GM23338 (cell line): Measurements from ENCODE around the gene VAV3. TPM values are rescaled to one million over a fixed set of nuclear protein-coding genes. Genes with fewer than 3 reads are reported as not detected.

Experiments used
- ATAC-seq: fragments of 200-7000 bp; cut with Tn5 transposase; 3 replicates; pipeline ENCODE4 v1.9.1; 2020
- DNase-seq: peaks from one replicate; pipeline ENCODE4 v3.0.0-alpha.2; 2015; ENCODE audit warnings: low spot score
- H2AFZ ChIP-seq: fragments of 200-600 bp; sonication (generic); 2 replicates; pipeline ENCODE4 v1.8.0; 2016; ENCODE audit warnings: antibody characterized with exemption, mild to moderate bottlenecking, moderate library complexity
- H3F3A ChIP-seq: fragments of 200-600 bp; sonication (generic); replicated peaks from 2 replicates; pipeline ENCODE4 v1.8.0; 2017; ENCODE audit warnings: antibody characterized with exemption, mixed run types, low read depth
- H3K27ac ChIP-seq: fragments of 200-600 bp; sonication (generic); 2 replicates; pipeline ENCODE4 v1.6.1; 2016; ENCODE audit warnings: low read depth
- H3K27me3 ChIP-seq: fragments of 200-600 bp; sonication (generic); 2 replicates; pipeline ENCODE4 v1.8.0; 2016; ENCODE audit warnings: mild to moderate bottlenecking, mixed run types, moderate library complexity; ENCODE audit not compliant: insufficient read depth
- H3K36me3 ChIP-seq: fragments of 200-600 bp; sonication (generic); 2 replicates; pipeline ENCODE4 v1.8.0; 2016; ENCODE audit warnings: mild to moderate bottlenecking; ENCODE audit not compliant: insufficient read depth
- H3K4me1 ChIP-seq: fragments of 200-600 bp; sonication (generic); 2 replicates; pipeline ENCODE4 v1.8.0; 2016; ENCODE audit warnings: mild to moderate bottlenecking, moderate library complexity; ENCODE audit not compliant: insufficient read depth
- H3K4me2 ChIP-seq: fragments of 200-600 bp; sonication (generic); 2 replicates; pipeline ENCODE4 v1.7.1; 2017; ENCODE audit warnings: mixed run types
- H3K4me3 ChIP-seq: fragments of 200-600 bp; sonication (generic); 2 replicates; pipeline ENCODE4 v1.6.1; 2016; ENCODE audit warnings: mixed run types
- H3K79me2 ChIP-seq: fragments of 200-600 bp; sonication (generic); replicated peaks from 2 replicates; pipeline ENCODE4 v1.8.0; 2017; ENCODE audit warnings: mild to moderate bottlenecking; ENCODE audit not compliant: insufficient read depth
- H3K9me2 ChIP-seq: fragments of 200-600 bp; sonication (generic); 2 replicates; pipeline ENCODE4 v1.8.0; 2017; ENCODE audit not compliant: insufficient read depth
- H4K20me1 ChIP-seq: fragments of 200-600 bp; sonication (generic); replicated peaks from 2 replicates; pipeline ENCODE4 v1.8.0; 2017; ENCODE audit warnings: mild to moderate bottlenecking; ENCODE audit not compliant: insufficient read depth
- H3K27ac Mint-ChIP-seq: 2 replicates; pipeline ENCODE4 v1.8.0; 2020; ENCODE audit warnings: inconsistent platforms, mild to moderate bottlenecking, moderate library complexity, mixed read lengths
- H3K27me3 Mint-ChIP-seq: 3 replicates; pipeline ENCODE4 v1.8.0; 2022; ENCODE audit warnings: low read depth, mild to moderate bottlenecking, moderate library complexity, mixed read lengths, inconsistent platforms; ENCODE audit not compliant: insufficient read depth, poor library complexity
- H3K36me3 Mint-ChIP-seq: 3 replicates; pipeline ENCODE4 v1.8.0; 2021; ENCODE audit warnings: low read depth, mild to moderate bottlenecking, inconsistent platforms, moderate library complexity, mixed read lengths
- H3K4me1 Mint-ChIP-seq: 3 replicates; pipeline ENCODE4 v1.8.0; 2020; ENCODE audit warnings: mild to moderate bottlenecking, inconsistent platforms, mixed read lengths
- H3K4me3 Mint-ChIP-seq: 3 replicates; pipeline ENCODE4 v1.8.0; 2021; ENCODE audit warnings: moderate library complexity, mild to moderate bottlenecking, inconsistent platforms, mixed read lengths
- H3K9me3 Mint-ChIP-seq: 3 replicates; pipeline ENCODE4 v1.8.0; 2020; ENCODE audit warnings: moderate library complexity, mild to moderate bottlenecking, inconsistent platforms, mixed read lengths
- CREB1 ChIP-seq: fragments of 250-450 bp; sonication (Bioruptor Pico); IDR thresholded peaks from 2 replicates; pipeline ENCODE4 v1.5.0; 2020; ENCODE audit warnings: low read depth, mild to moderate bottlenecking, moderate library complexity
- EZH2 ChIP-seq: fragments of 200-600 bp; sonication (generic); IDR thresholded peaks from one replicate; pipeline ENCODE4 v1.8.0; 2017; ENCODE audit warnings: antibody characterized with exemption, mild to moderate bottlenecking, low read depth; ENCODE audit not compliant: unreplicated experiment
- EZH2phosphoT487 ChIP-seq: fragments of 200-600 bp; sonication (generic); IDR thresholded peaks from one replicate; pipeline ENCODE4 v1.8.1; 2018; ENCODE audit warnings: antibody characterized with exemption; ENCODE audit not compliant: unreplicated experiment
- JUNB ChIP-seq: IDR thresholded peaks from one replicate; pipeline ENCODE4 v1.6.1; 2016; ENCODE audit warnings: antibody characterized with exemption; ENCODE audit not compliant: unreplicated experiment
- NANOG ChIP-seq: IDR thresholded peaks from 2 replicates; pipeline ENCODE4 v1.6.1; 2016; ENCODE audit warnings: antibody characterized with exemption, borderline replicate concordance
- POLR2AphosphoS5 ChIP-seq: IDR thresholded peaks from 2 replicates; pipeline ENCODE4 v1.6.1; 2016; ENCODE audit warnings: antibody characterized with exemption, low read depth
- STAT1 ChIP-seq: IDR thresholded peaks from one replicate; pipeline ENCODE4 v1.6.1; 2016; ENCODE audit warnings: antibody characterized with exemption; ENCODE audit not compliant: unreplicated experiment
- ZNF114 ChIP-seq: fragments of 250-450 bp; sonication (Bioruptor Pico); IDR thresholded peaks from 2 replicates; pipeline ENCODE4 v1.5.0; 2020; ENCODE audit warnings: mild to moderate bottlenecking, moderate library complexity
- ZNF331 ChIP-seq: fragments of 250-450 bp; sonication (Bioruptor Pico); IDR thresholded peaks from 2 replicates; pipeline ENCODE4 v1.5.0; 2020; ENCODE audit warnings: low read depth, mild to moderate bottlenecking, moderate library complexity
- polyA plus RNA-seq: library from polyadenylated mRNA; unstranded; fragments of >200 nt; fragmentation: Nextera tagmentation; extraction: Ambion mirVana; gene quantifications from 2 replicates; pipeline ENCODE4 v1.2.1, GENCODE V29; 2016
- total RNA-seq: library from RNA; depleted of rRNA; stranded (reverse); fragments of >200 nt; shearing (Covaris generic); gene quantifications from 2 replicates; pipeline ENCODE4 v1.2.3, GENCODE V29; 2014
- TF ChIP-seq, protein P1 (sequence below): IDR thresholded peaks from 2 replicates; pipeline ENCODE4 v1.6.1; 2016; ENCODE audit warnings: antibody characterized with exemption
- TF ChIP-seq, protein P2 (sequence below): IDR thresholded peaks from one replicate; pipeline ENCODE4 v1.6.1; 2018; ENCODE audit warnings: antibody characterized with exemption; ENCODE audit not compliant: unreplicated experiment
- TF ChIP-seq, protein P3 (sequence below), 2 experiments: fragments of 200-600 bp in 1 of 2; sonication (generic) in 1 of 2; conservative IDR thresholded peaks; 2 replicates each; pipeline versions ENCODE4 v1.5.1 to v1.6.1; 2016 to 2017; ENCODE audit warnings: antibody characterized with exemption in 2 of 2, low read depth in 2 of 2, mild to moderate bottlenecking in 2 of 2, moderate library complexity in 1 of 2
- TF ChIP-seq, protein P4 (sequence below): fragments of 250-450 bp; sonication (Bioruptor Pico); IDR thresholded peaks from 2 replicates; pipeline ENCODE4 v1.5.0; 2020; ENCODE audit warnings: mild to moderate bottlenecking, moderate library complexity

The VAV3 gene
- total and polyA plus RNA-seq, 2 experiments from 2014 or later: 3.0 to 11.3 TPM

DNA sequence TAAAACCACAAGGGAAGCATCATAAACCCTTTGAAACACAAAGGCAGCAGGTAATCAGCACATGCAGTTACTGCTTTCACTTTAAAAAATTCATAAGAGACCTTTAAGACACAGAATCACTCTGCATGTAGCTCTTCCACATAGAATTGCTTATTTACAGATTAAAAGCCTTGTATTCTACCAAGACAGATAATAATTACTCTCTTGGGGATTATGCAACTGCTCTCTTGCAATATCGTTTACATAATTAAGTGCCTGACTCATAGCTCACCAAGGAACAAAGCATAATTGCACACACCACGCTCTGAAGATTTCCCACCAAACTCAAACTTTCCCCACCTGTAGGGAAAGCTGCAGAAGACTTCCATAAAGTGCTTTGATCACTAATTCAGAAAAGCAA lies 87.9 kb downstream of the VAV3 start:
- no peak for ATAC-seq
- TF ChIP-seq ZNF331 (CRISPR knock-in tag): no peak
- TF ChIP-seq, protein P1, sequence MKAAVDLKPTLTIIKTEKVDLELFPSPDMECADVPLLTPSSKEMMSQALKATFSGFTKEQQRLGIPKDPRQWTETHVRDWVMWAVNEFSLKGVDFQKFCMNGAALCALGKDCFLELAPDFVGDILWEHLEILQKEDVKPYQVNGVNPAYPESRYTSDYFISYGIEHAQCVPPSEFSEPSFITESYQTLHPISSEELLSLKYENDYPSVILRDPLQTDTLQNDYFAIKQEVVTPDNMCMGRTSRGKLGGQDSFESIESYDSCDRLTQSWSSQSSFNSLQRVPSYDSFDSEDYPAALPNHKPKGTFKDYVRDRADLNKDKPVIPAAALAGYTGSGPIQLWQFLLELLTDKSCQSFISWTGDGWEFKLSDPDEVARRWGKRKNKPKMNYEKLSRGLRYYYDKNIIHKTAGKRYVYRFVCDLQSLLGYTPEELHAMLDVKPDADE: no peak
- TF ChIP-seq EZH2phosphoT487: no peak
- TF ChIP-seq, protein P2, sequence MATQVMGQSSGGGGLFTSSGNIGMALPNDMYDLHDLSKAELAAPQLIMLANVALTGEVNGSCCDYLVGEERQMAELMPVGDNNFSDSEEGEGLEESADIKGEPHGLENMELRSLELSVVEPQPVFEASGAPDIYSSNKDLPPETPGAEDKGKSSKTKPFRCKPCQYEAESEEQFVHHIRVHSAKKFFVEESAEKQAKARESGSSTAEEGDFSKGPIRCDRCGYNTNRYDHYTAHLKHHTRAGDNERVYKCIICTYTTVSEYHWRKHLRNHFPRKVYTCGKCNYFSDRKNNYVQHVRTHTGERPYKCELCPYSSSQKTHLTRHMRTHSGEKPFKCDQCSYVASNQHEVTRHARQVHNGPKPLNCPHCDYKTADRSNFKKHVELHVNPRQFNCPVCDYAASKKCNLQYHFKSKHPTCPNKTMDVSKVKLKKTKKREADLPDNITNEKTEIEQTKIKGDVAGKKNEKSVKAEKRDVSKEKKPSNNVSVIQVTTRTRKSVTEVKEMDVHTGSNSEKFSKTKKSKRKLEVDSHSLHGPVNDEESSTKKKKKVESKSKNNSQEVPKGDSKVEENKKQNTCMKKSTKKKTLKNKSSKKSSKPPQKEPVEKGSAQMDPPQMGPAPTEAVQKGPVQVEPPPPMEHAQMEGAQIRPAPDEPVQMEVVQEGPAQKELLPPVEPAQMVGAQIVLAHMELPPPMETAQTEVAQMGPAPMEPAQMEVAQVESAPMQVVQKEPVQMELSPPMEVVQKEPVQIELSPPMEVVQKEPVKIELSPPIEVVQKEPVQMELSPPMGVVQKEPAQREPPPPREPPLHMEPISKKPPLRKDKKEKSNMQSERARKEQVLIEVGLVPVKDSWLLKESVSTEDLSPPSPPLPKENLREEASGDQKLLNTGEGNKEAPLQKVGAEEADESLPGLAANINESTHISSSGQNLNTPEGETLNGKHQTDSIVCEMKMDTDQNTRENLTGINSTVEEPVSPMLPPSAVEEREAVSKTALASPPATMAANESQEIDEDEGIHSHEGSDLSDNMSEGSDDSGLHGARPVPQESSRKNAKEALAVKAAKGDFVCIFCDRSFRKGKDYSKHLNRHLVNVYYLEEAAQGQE: no peak
- TF ChIP-seq, protein P3, sequence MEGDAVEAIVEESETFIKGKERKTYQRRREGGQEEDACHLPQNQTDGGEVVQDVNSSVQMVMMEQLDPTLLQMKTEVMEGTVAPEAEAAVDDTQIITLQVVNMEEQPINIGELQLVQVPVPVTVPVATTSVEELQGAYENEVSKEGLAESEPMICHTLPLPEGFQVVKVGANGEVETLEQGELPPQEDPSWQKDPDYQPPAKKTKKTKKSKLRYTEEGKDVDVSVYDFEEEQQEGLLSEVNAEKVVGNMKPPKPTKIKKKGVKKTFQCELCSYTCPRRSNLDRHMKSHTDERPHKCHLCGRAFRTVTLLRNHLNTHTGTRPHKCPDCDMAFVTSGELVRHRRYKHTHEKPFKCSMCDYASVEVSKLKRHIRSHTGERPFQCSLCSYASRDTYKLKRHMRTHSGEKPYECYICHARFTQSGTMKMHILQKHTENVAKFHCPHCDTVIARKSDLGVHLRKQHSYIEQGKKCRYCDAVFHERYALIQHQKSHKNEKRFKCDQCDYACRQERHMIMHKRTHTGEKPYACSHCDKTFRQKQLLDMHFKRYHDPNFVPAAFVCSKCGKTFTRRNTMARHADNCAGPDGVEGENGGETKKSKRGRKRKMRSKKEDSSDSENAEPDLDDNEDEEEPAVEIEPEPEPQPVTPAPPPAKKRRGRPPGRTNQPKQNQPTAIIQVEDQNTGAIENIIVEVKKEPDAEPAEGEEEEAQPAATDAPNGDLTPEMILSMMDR (conservative IDR thresholded peaks at IDR 0.05; ENCODE audit: low read depth in 2 of 2): no peak
- no peak for TF ChIP-seq EZH2
- TF ChIP-seq JUNB: no peak
- TF ChIP-seq STAT1: no peak
- TF ChIP-seq, protein P4, sequence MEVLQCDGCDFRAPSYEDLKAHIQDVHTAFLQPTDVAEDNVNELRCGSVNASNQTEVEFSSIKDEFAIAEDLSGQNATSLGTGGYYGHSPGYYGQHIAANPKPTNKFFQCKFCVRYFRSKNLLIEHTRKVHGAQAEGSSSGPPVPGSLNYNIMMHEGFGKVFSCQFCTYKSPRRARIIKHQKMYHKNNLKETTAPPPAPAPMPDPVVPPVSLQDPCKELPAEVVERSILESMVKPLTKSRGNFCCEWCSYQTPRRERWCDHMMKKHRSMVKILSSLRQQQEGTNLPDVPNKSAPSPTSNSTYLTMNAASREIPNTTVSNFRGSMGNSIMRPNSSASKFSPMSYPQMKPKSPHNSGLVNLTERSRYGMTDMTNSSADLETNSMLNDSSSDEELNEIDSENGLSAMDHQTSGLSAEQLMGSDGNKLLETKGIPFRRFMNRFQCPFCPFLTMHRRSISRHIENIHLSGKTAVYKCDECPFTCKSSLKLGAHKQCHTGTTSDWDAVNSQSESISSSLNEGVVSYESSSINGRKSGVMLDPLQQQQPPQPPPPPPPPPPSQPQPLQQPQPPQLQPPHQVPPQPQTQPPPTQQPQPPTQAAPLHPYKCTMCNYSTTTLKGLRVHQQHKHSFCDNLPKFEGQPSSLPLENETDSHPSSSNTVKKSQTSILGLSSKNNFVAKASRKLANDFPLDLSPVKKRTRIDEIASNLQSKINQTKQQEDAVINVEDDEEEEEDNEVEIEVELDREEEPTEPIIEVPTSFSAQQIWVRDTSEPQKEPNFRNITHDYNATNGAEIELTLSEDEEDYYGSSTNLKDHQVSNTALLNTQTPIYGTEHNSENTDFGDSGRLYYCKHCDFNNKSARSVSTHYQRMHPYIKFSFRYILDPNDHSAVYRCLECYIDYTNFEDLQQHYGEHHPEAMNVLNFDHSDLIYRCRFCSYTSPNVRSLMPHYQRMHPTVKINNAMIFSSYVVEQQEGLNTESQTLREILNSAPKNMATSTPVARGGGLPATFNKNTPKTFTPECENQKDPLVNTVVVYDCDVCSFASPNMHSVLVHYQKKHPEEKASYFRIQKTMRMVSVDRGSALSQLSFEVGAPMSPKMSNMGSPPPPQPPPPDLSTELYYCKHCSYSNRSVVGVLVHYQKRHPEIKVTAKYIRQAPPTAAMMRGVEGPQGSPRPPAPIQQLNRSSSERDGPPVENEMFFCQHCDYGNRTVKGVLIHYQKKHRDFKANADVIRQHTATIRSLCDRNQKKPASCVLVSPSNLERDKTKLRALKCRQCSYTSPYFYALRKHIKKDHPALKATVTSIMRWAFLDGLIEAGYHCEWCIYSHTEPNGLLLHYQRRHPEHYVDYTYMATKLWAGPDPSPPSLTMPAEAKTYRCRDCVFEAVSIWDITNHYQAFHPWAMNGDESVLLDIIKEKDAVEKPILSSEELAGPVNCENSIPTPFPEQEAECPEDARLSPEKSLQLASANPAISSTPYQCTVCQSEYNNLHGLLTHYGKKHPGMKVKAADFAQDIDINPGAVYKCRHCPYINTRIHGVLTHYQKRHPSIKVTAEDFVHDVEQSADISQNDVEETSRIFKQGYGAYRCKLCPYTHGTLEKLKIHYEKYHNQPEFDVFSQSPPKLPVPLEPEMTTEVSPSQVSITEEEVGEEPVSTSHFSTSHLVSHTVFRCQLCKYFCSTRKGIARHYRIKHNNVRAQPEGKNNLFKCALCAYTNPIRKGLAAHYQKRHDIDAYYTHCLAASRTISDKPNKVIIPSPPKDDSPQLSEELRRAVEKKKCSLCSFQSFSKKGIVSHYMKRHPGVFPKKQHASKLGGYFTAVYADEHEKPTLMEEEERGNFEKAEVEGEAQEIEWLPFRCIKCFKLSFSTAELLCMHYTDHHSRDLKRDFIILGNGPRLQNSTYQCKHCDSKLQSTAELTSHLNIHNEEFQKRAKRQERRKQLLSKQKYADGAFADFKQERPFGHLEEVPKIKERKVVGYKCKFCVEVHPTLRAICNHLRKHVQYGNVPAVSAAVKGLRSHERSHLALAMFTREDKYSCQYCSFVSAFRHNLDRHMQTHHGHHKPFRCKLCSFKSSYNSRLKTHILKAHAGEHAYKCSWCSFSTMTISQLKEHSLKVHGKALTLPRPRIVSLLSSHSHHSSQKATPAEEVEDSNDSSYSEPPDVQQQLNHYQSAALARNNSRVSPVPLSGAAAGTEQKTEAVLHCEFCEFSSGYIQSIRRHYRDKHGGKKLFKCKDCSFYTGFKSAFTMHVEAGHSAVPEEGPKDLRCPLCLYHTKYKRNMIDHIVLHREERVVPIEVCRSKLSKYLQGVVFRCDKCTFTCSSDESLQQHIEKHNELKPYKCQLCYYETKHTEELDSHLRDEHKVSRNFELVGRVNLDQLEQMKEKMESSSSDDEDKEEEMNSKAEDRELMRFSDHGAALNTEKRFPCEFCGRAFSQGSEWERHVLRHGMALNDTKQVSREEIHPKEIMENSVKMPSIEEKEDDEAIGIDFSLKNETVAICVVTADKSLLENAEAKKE: no peak
- TF ChIP-seq CREB1 (CRISPR knock-in tag): no peak
- TF ChIP-seq POLR2AphosphoS5: no peak
- TF ChIP-seq ZNF114 (CRISPR knock-in tag): no peak
- TF ChIP-seq NANOG: no peak
- no peaks in the 10 kb centered on the region for H3K36me3 Mint-ChIP-seq
- Histone ChIP-seq H3K9me2 (0 out of 2 replicates have a peak, but pooled peaks cover 4% of the 10 kb centered on the region), H2AFZ (no peak overlapping the region), H3K36me3 (no peaks in the 10 kb centered on the region), H3K4me1 (peaks cover 12% of the 10 kb centered on the region), H3K4me2 (no peak overlapping the region; the same call in 1 of the 2 replicates), H3K27ac (no peak overlapping the region), H3K4me3 (no peak overlapping the region), H3F3A (no peaks in the 10 kb centered on the region), H3K27me3 (no peaks in the 10 kb centered on the region), H3K79me2 (no peaks in the 10 kb centered on the region), H4K20me1 (no peaks in the 10 kb centered on the region)
- H3K4me3 Mint-ChIP-seq: no peak overlapping the region; the same call in 1 of the 3 replicates
- H3K27me3 Mint-ChIP-seq: no peaks in the 10 kb centered on the region
- peaks cover 26% of the 10 kb centered on the region for H3K4me1 Mint-ChIP-seq
- no peak for DNase-seq
- no peaks in the 10 kb centered on the region for H3K9me3 Mint-ChIP-seq
- H3K27ac Mint-ChIP-seq: peak overlapping the region; percentile 63; the same call in 1 of the 2 replicates
